ENCODE measurements around the gene LIPE.

Gene LIPE

DNA sequence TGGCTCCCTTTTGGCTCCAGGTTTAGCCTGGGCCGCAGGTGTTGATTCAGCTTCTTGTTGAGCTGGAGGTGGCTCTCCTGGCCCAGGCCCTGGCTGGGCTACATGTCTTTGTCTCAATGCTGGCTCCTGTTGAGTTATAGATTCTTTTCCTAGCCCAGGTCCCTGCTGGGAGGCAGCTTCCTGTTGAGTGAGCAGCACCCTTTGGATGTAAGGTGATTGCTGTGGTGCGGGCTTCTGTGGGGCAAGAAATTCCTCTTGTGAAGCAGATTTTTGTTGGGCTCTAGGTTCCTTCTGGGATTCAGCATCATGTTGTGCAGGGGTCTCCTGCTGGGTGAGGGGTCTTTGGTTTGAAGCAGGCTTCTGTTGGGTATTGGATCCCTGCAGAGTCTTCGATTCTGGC lies 545 bp downstream of the LIPE start:
- no peak overlapping the region for H3K27ac ChIP-seq
- H2AFZ ChIP-seq: no peak overlapping the region
- H3K79me2 ChIP-seq: peaks cover 2% of the 10 kb centered on the region
- H3K4me1 ChIP-seq: peaks cover 8% of the 10 kb centered on the region
- H3K9ac ChIP-seq: no peak overlapping the region
- H3K4me2 ChIP-seq (ENCODE audit: low read length): no peak overlapping the region
- TF ChIP-seq, protein P1, sequence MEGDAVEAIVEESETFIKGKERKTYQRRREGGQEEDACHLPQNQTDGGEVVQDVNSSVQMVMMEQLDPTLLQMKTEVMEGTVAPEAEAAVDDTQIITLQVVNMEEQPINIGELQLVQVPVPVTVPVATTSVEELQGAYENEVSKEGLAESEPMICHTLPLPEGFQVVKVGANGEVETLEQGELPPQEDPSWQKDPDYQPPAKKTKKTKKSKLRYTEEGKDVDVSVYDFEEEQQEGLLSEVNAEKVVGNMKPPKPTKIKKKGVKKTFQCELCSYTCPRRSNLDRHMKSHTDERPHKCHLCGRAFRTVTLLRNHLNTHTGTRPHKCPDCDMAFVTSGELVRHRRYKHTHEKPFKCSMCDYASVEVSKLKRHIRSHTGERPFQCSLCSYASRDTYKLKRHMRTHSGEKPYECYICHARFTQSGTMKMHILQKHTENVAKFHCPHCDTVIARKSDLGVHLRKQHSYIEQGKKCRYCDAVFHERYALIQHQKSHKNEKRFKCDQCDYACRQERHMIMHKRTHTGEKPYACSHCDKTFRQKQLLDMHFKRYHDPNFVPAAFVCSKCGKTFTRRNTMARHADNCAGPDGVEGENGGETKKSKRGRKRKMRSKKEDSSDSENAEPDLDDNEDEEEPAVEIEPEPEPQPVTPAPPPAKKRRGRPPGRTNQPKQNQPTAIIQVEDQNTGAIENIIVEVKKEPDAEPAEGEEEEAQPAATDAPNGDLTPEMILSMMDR (IDR thresholded peaks at IDR 0.05): no peak
- no peaks in the 10 kb centered on the region for H3K9me3 ChIP-seq (ENCODE audit: control insufficient read depth, low read length)
- no peak overlapping the region for H3K4me3 ChIP-seq (ENCODE audit: low read depth, low read length)
- H3K27me3 ChIP-seq (ENCODE audit: control insufficient read depth, insufficient read depth, low read length): no peaks in the 10 kb centered on the region
- H3K36me3 ChIP-seq (ENCODE audit: control insufficient read depth, insufficient read depth, low read length): no peaks in the 10 kb centered on the region

GRCh38 chr19:42424712-42425131 lies 2.5 kb downstream of the LIPE start:
- no peaks in the 10 kb centered on the region for H3K27me3 ChIP-seq (ENCODE audit: control insufficient read depth, insufficient read depth, low read length)
- peak overlapping the region; percentile 94 for H3K4me2 ChIP-seq (ENCODE audit: low read length)
- TF ChIP-seq, protein P1 (IDR thresholded peaks at IDR 0.05): no peak
- peaks cover 10% of the 10 kb centered on the region for H3K4me1 ChIP-seq
- no peaks in the 10 kb centered on the region for H3K9me3 ChIP-seq (ENCODE audit: control insufficient read depth, low read length)
- peak overlapping the region; percentile 96 for H2AFZ ChIP-seq
- H3K36me3 ChIP-seq (ENCODE audit: control insufficient read depth, insufficient read depth, low read length): no peaks in the 10 kb centered on the region
- no peak overlapping the region for H3K4me3 ChIP-seq (ENCODE audit: low read depth, low read length)
- peaks cover 2% of the 10 kb centered on the region for H3K79me2 ChIP-seq
- H3K27ac ChIP-seq: no peak overlapping the region
- H3K9ac ChIP-seq: no peak overlapping the region

GRCh38 chr19:42424345-42424707 lies 2.9 kb downstream of the LIPE start:
- H3K4me2 ChIP-seq (ENCODE audit: low read length): peak overlapping the region; percentile 94
- H3K27me3 ChIP-seq (ENCODE audit: control insufficient read depth, insufficient read depth, low read length): no peaks in the 10 kb centered on the region
- no peaks in the 10 kb centered on the region for H3K9me3 ChIP-seq (ENCODE audit: control insufficient read depth, low read length)
- TF ChIP-seq, protein P1 (IDR thresholded peaks at IDR 0.05): no peak
- H3K4me3 ChIP-seq (ENCODE audit: low read depth, low read length): peak overlapping the region; percentile 79
- H3K79me2 ChIP-seq: peaks cover 2% of the 10 kb centered on the region
- H3K27ac ChIP-seq: peak overlapping the region; percentile 43
- peaks cover 10% of the 10 kb centered on the region for H3K4me1 ChIP-seq
- peak overlapping the region; percentile 96 for H2AFZ ChIP-seq
- no peaks in the 10 kb centered on the region for H3K36me3 ChIP-seq (ENCODE audit: control insufficient read depth, insufficient read depth, low read length)
- no peak overlapping the region for H3K9ac ChIP-seq

DNA sequence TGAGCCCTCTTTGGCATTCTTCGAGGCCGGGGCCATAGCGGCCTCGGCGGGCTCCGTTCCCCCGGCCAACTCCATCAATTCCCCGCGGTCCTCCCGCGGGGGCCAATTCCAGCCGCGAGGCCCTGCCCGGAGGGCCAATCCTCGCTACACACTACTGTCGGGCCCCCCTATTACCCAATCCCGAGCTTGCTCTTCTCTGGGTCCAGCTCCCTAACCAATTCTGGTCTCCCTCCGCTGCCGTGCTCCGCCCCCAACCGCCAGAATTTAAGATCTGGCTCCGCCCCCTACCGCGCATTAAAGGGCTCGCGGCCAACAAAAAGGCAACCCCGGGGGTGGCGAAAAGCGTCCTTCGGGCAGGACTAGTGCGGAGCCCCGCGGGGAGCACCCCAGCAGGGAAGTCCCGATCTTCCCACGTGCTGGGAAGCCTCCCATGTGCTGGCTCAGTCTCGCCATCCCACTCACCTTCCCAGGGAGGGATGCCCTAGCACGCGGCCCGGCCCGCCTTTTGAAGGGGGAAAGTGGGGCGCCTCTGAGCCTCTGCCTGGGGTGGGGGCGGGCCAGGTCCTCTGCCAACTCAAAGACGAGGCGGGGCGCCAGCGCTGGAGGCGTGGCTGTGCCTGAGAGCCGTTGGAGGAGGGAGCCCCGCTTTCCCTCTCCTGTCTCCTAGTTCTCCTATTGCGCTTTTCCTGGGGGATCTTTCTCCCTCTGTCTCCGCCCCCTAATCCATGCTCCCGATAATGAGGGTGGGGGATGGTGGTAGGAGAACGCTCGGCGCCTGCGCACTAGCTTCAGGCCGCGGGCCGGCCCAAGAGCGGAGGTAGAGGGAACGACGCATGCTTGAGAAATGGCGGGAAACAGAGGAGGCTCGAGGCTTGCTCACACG lies 3.5 kb downstream of the LIPE start:
- H3K9me3 ChIP-seq (ENCODE audit: control insufficient read depth, low read length): no peaks in the 10 kb centered on the region
- peak overlapping the region; percentile 94 for H3K4me2 ChIP-seq (ENCODE audit: low read length)
- peaks cover 10% of the 10 kb centered on the region for H3K4me1 ChIP-seq
- H3K79me2 ChIP-seq: peaks cover 3% of the 10 kb centered on the region
- TF ChIP-seq, protein P1 (IDR thresholded peaks at IDR 0.05): no peak
- peak overlapping the region; percentile 43 for H3K27ac ChIP-seq
- no peaks in the 10 kb centered on the region for H3K27me3 ChIP-seq (ENCODE audit: control insufficient read depth, insufficient read depth, low read length)
- peak overlapping the region; percentile 12 for H3K9ac ChIP-seq
- H3K4me3 ChIP-seq (ENCODE audit: low read depth, low read length): peak overlapping the region; percentile 79
- H3K36me3 ChIP-seq (ENCODE audit: control insufficient read depth, insufficient read depth, low read length): no peaks in the 10 kb centered on the region
- peak overlapping the region; percentile 96 for H2AFZ ChIP-seq
